B cell (primary cell): ENCODE results near the gene TMEM223. TPM values are rescaled to one million over a fixed set of nuclear protein-coding genes. Genes with fewer than 3 reads are reported as not detected.

Source experiments
- ATAC-seq: fragments of 200-7000 bp; cut with Tn5 transposase; one replicate; pipeline ENCODE4 v1.10.0; 2021; ENCODE audit warnings: low read depth, mild to moderate bottlenecking, moderate number of reproducible peaks, moderate library complexity
- CTCF ChIA-PET: fragments of 350-600 bp; sonication (Branson Sonifier 250); formaldehyde crosslinking; loops from one replicate; lab custom pipeline; 2021; ENCODE audit warnings: antibody characterized with exemption, inconsistent platforms; lab: Charles Lee
- POLR2A ChIA-PET: fragments of 350-600 bp; sonication (Branson Sonifier 250); formaldehyde crosslinking; loops from one replicate; lab custom pipeline; 2021; ENCODE audit warnings: antibody characterized with exemption; lab: Charles Lee
- DNase-seq: peaks from one replicate; pipeline ENCODE4 v3.0.0; 2013
- H2AFZ ChIP-seq: 2 replicates; pipeline ENCODE4 v1.6.1; 2012; ENCODE audit warnings: mild to moderate bottlenecking, low read depth, low read length; ENCODE audit not compliant: insufficient read depth, poor library complexity, severe bottlenecking
- H3K27ac ChIP-seq, 2 donors: 1 replicate in 1 of 2; 2 replicates in 1 of 2; pipeline ENCODE4 v1.5.1; 2012 to 2013; ENCODE audit warnings: low read length in 2 of 2, mild to moderate bottlenecking in 2 of 2, moderate library complexity in 1 of 2
- H3K27me3 ChIP-seq, 4 experiments: fragments of 200-600 bp in 1 of 4; sonication (generic) in 1 of 4; replicated peaks in 1 of 4; 1 replicate in 2 of 4; 2 replicates in 2 of 4; pipeline versions ENCODE4 v1.6.1 to v1.7.0; 2013 to 2016; ENCODE audit warnings: low read length in 3 of 4, mild to moderate bottlenecking in 2 of 4, mixed read lengths in 1 of 4, moderate library complexity in 1 of 4; ENCODE audit not compliant: insufficient read depth in 4 of 4, control insufficient read depth in 3 of 4; ENCODE audit errors: control extremely low read depth in 1 of 4
- H3K36me3 ChIP-seq, 2 experiments: replicated peaks in 1 of 2; 1 replicate in 1 of 2; 2 replicates in 1 of 2; pipeline versions ENCODE4 v1.6.1 to v1.7.1; 2013; ENCODE audit warnings: low read length in 1 of 2; ENCODE audit not compliant: insufficient read depth in 2 of 2, control insufficient read depth in 1 of 2; ENCODE audit errors: control extremely low read depth in 1 of 2, extremely low read depth in 1 of 2
- H3K4me1 ChIP-seq, 2 donors: fragments of 200-600 bp in 1 of 2; sonication (generic) in 1 of 2; 1 replicate in 1 of 2; 2 replicates in 1 of 2; pipeline versions ENCODE4 v1.5.1 to v1.6.1; 2013 to 2017; ENCODE audit warnings: low read length in 2 of 2; ENCODE audit not compliant: control insufficient read depth in 2 of 2, insufficient read depth in 2 of 2
- H3K4me2 ChIP-seq: replicated peaks from 2 replicates; pipeline ENCODE3; 2012; ENCODE audit warnings: mild to moderate bottlenecking, low read depth, low read length; ENCODE audit not compliant: poor library complexity, severe bottlenecking
- H3K4me3 ChIP-seq, 5 experiments: fragments of 200-600 bp in 1 of 5; sonication (generic) in 1 of 5; 1 replicate in 3 of 5; 2 replicates in 2 of 5; pipeline versions ENCODE4 v1.5.1 to v1.7.0; 2011 to 2016; ENCODE audit warnings: low read length in 4 of 5, mild to moderate bottlenecking in 4 of 5, low read depth in 2 of 5, control low read depth in 1 of 5, moderate library complexity in 1 of 5; ENCODE audit not compliant: insufficient read depth in 1 of 5; ENCODE audit errors: control extremely low read depth in 1 of 5, extremely low read depth in 1 of 5
- H3K79me2 ChIP-seq: fragments of 200-600 bp; sonication (generic); one replicate; pipeline ENCODE4 v1.6.0; 2016; ENCODE audit warnings: low read length; ENCODE audit not compliant: control insufficient read depth, insufficient read depth
- H3K9ac ChIP-seq: fragments of 200-600 bp; sonication (generic); 2 replicates; pipeline ENCODE4 v1.6.1; 2017; ENCODE audit warnings: mild to moderate bottlenecking, low read length, moderate library complexity
- H3K9me3 ChIP-seq, 3 donors: one replicate each; pipeline versions ENCODE4 v1.6.1 to v1.7.1; 2013; ENCODE audit warnings: low read length in 2 of 3; ENCODE audit not compliant: control insufficient read depth in 2 of 3, insufficient read depth in 1 of 3; ENCODE audit errors: control extremely low read depth in 1 of 3
- H4K20me1 ChIP-seq: 2 replicates; pipeline ENCODE4 v1.6.0; 2012; ENCODE audit warnings: mild to moderate bottlenecking, low read length; ENCODE audit not compliant: insufficient read depth, control insufficient read depth, poor library complexity, severe bottlenecking
- H3K27ac Mint-ChIP-seq: one replicate; pipeline ENCODE4 v1.8.0; 2021; ENCODE audit warnings: mixed read lengths
- H3K27me3 Mint-ChIP-seq: one replicate; pipeline ENCODE4 v1.8.0; 2021; ENCODE audit warnings: mixed read lengths
- H3K4me1 Mint-ChIP-seq: one replicate; pipeline ENCODE4 v1.8.0; 2021; ENCODE audit warnings: mixed read lengths
- H3K4me3 Mint-ChIP-seq: one replicate; pipeline ENCODE4 v1.8.0; 2021; ENCODE audit warnings: mixed read lengths
- H3K9me3 Mint-ChIP-seq: one replicate; pipeline ENCODE4 v1.8.0; 2022; ENCODE audit warnings: mixed read lengths; ENCODE audit not compliant: insufficient read depth
- CTCF ChIP-seq: fragments of 200-600 bp; IDR thresholded peaks from one replicate; pipeline ENCODE4 v1.8.0; 2022; ENCODE audit warnings: antibody characterized with exemption, mild to moderate bottlenecking
- EZH2 ChIP-seq: IDR thresholded peaks from 2 replicates; pipeline ENCODE4 v1.6.1; 2012; ENCODE audit warnings: borderline replicate concordance, low read depth, mild to moderate bottlenecking, moderate library complexity, low read length; ENCODE audit not compliant: insufficient read depth, poor library complexity, severe bottlenecking
- WGBS: methylation state at CpG from one replicate; pipeline ENCODE4 v1.1.5; 2013; ENCODE audit warnings: missing lambda C conversion rate; ENCODE audit not compliant: insufficient coverage; 5-methylcytosine and 5-hydroxymethylcytosine counted together
- intact Hi-C: fragments of 100-400 bp; cut with micrococcal nuclease; formaldehyde crosslinking; loops from one replicate; pipeline ENCODE4 v1.10.0; 2022
- polyA plus RNA-seq: library from polyadenylated mRNA; depleted of rRNA; stranded (reverse); fragments of >200 nt; gene quantifications from 2 replicates; pipeline ENCODE4 v1.2.3, GENCODE V29; 2012
- total RNA-seq, 2 donors: library from RNA; stranded (reverse); fragments of 120-200 nt in 1 of 2; gene quantifications; 1 replicate in 1 of 2; 2 replicates in 1 of 2; pipeline versions ENCODE4 v1.2.3 to v1.2.4, GENCODE V29; 2013 to 2022

The TMEM223 gene
- total and polyA plus RNA-seq, 2 donors (not counting 1 experiment from before 2014, with no cell fraction given), result 12.0 to 15.6 TPM

- Histone ChIP-seq H3K36me3 (peaks cover 9 to 64% of the 10 kb centered on the region in 2 experiments), H3K4me2 (no peak overlapping the region), H3K27me3 (no peaks in the 10 kb centered on the region), H3K9ac (no peak overlapping the region), H3K4me3 (no peak overlapping the region), H3K4me1 (no peaks in the 10 kb centered on the region), H3K79me2 (peaks cover 26% of the 10 kb centered on the region), H2AFZ (no peak overlapping the region), H3K9me3 (no peaks in the 10 kb centered on the region), H4K20me1 (peaks cover 20% of the 10 kb centered on the region), H3K27ac (no peak overlapping the region)
- POLR2A ChIA-PET, result interaction anchor here (0.9 to 1.0 kb wide), 2 partner anchors 8 to 17 kb away, joined by 3 read pairs; no protein-coding TSS in a partner anchor
- peaks cover 7% of the 10 kb centered on the region for H3K4me1 Mint-ChIP-seq
- intact Hi-C loops, result no loop called here
- ATAC-seq, result no peak
- DNase-seq, result no peak
- no peak for TF ChIP-seq CTCF
- no peak for TF ChIP-seq EZH2
- no peak overlapping the region for H3K27ac Mint-ChIP-seq
- no peaks in the 10 kb centered on the region for H3K9me3 Mint-ChIP-seq
- no peaks in the 10 kb centered on the region for H3K27me3 Mint-ChIP-seq
- CTCF ChIA-PET, result no interaction called here
- WGBS, result 100% methylated on average over 2 of the region's 3 CpGs
- no peak overlapping the region for H3K4me3 Mint-ChIP-seq
Measured at GRCh38 chr11:62823677-62824076, 31.9 kb upstream of the TMEM223 start.

- H2AFZ ChIP-seq, result no peak overlapping the region
- H3K4me3 Mint-ChIP-seq, result no peak overlapping the region
- intact Hi-C loops, result no loop called here
- H3K4me1 Mint-ChIP-seq, result no peaks in the 10 kb centered on the region
- no peaks in the 10 kb centered on the region for H3K9me3 Mint-ChIP-seq
- TF ChIP-seq EZH2 (no peak), CTCF (no peak)
- H3K27me3 ChIP-seq, result no peaks in the 10 kb centered on the region
- no peak overlapping the region for H3K4me2 ChIP-seq
- H3K36me3 ChIP-seq, result peaks cover 0 to 24% of the 10 kb centered on the region in 2 experiments
- no peak overlapping the region for H3K4me3 ChIP-seq
- H3K9ac ChIP-seq, result no peak overlapping the region
- no peaks in the 10 kb centered on the region for H3K27me3 Mint-ChIP-seq
- no peaks in the 10 kb centered on the region for H3K9me3 ChIP-seq
- H3K79me2 ChIP-seq, result no peaks in the 10 kb centered on the region
- no peaks in the 10 kb centered on the region for H3K4me1 ChIP-seq
- no peak overlapping the region for H3K27ac Mint-ChIP-seq
- ChIA-PET POLR2A (no interaction called here), CTCF (interaction anchor here (0.6 kb wide), 1 partner anchor 936 kb away, joined by 3 read pairs; no protein-coding TSS in a partner anchor)
- no peak for ATAC-seq
- H4K20me1 ChIP-seq, result peaks cover 6% of the 10 kb centered on the region
- DNase-seq, result no peak
- no peak overlapping the region for H3K27ac ChIP-seq
- WGBS, result 92% methylated on average over 3 of the region's 4 CpGs
Measured at GRCh38 chr11:62817129-62817528, 25.3 kb upstream of the TMEM223 start.
